ENCODE measurements around the gene FOSB.

- TF ChIP-seq CTCF (IDR thresholded peaks at IDR 0.05) (no peak), POLR2A (IDR thresholded peaks at IDR 0.05) (no peak)
These were observed 11.3 kb upstream of the FOSB start for GRCh38 chr19:45456500-45456815.

Data from ovary (tissue), 3 donors.